H1 (cell line): Measurements from ENCODE around the gene VIPR1. TPM values are rescaled to one million over a fixed set of nuclear protein-coding genes. Genes with fewer than 3 reads are reported as not detected.

Experiments used
- CTCF ChIA-PET: fragments of 300-600 bp; sonication (Branson Sonifier 250); formaldehyde crosslinking; loops from one replicate; lab custom pipeline; 2021; ENCODE audit not compliant: partially characterized antibody; lab: Charles Lee
- POLR2A ChIA-PET: fragments of 300-600 bp; sonication (Branson Sonifier 250); formaldehyde crosslinking; loops from one replicate; lab custom pipeline; 2021; ENCODE audit warnings: inconsistent platforms; ENCODE audit not compliant: partially characterized antibody; lab: Charles Lee
- DNase-seq, 2 experiments: peaks; one replicate each; pipeline versions ENCODE4 v3.0.0 to v3.0.0-alpha.2; 2010 to 2022; ENCODE audit warnings: low spot score in 2 of 2, low read depth in 1 of 2, mixed read lengths in 1 of 2
- FAIRE-seq: peaks from 2 replicates; lab custom pipeline; 2011; peaks lifted over from hg19 to GRCh38; lab: Jason Lieb, UNC
- H2AFZ ChIP-seq: 2 replicates; pipeline ENCODE4 v1.8.1; 2012; ENCODE audit warnings: low read length, inconsistent platforms
- H2AK5ac ChIP-seq: 2 replicates; pipeline ENCODE4 v1.6.1; 2013; ENCODE audit warnings: low read depth, low read length
- H2BK120ac ChIP-seq: replicated peaks from 2 replicates; pipeline ENCODE3; 2013; ENCODE audit warnings: low read depth, low read length, inconsistent platforms
- H2BK12ac ChIP-seq: 2 replicates; pipeline ENCODE4 v1.6.1; 2013; ENCODE audit warnings: low read depth, low read length
- H2BK15ac ChIP-seq: 2 replicates; pipeline ENCODE4 v1.6.1; 2013; ENCODE audit warnings: low read length
- H2BK20ac ChIP-seq: 2 replicates; pipeline ENCODE4 v1.6.1; 2013; ENCODE audit warnings: low read length
- H2BK5ac ChIP-seq: 2 replicates; pipeline ENCODE4 v1.6.1; 2013; ENCODE audit warnings: low read depth, low read length
- H3K14ac ChIP-seq: 2 replicates; pipeline ENCODE4 v1.6.1; 2013; ENCODE audit warnings: inconsistent platforms; ENCODE audit not compliant: insufficient read length
- H3K18ac ChIP-seq: 2 replicates; pipeline ENCODE4 v1.6.1; 2013; ENCODE audit warnings: low read length; ENCODE audit errors: extremely low read depth
- H3K23ac ChIP-seq: 2 replicates; pipeline ENCODE4 v1.6.1; 2013; ENCODE audit warnings: inconsistent platforms; ENCODE audit not compliant: insufficient read length
- H3K23me2 ChIP-seq: 2 replicates; pipeline ENCODE4 v1.6.1; 2013; ENCODE audit warnings: low read depth, low read length
- H3K27ac ChIP-seq: 2 replicates; pipeline ENCODE4 v1.6.1; 2011; ENCODE audit warnings: low read depth, low read length, inconsistent platforms
- H3K27me3 ChIP-seq, 4 experiments: replicated peaks in 1 of 4; 1 replicate in 1 of 4; 2 replicates in 3 of 4; pipeline versions ENCODE4 v1.6.1 to v1.8.1; 2011 to 2013; ENCODE audit warnings: low read length in 3 of 4, mild to moderate bottlenecking in 3 of 4, inconsistent platforms in 2 of 4, mixed read lengths in 2 of 4, moderate library complexity in 1 of 4; ENCODE audit not compliant: control insufficient read depth in 3 of 4, insufficient read depth in 3 of 4; ENCODE audit errors: extremely low read depth in 1 of 4
- H3K36me3 ChIP-seq, 4 experiments: 2 replicates each; pipeline versions ENCODE4 v1.6.1 to v1.8.1; 2011 to 2013; ENCODE audit warnings: mild to moderate bottlenecking in 4 of 4, low read length in 3 of 4, moderate library complexity in 2 of 4, control low read depth in 1 of 4, inconsistent platforms in 1 of 4; ENCODE audit not compliant: insufficient read depth in 4 of 4, control insufficient read depth in 2 of 4
- H3K4ac ChIP-seq: replicated peaks from 2 replicates; pipeline ENCODE3; 2013; ENCODE audit warnings: low read length, low read depth, mixed read lengths, inconsistent platforms; ENCODE audit not compliant: insufficient read length
- H3K4me1 ChIP-seq, 4 experiments: replicated peaks in 1 of 4; 1 replicate in 1 of 4; 2 replicates in 3 of 4; pipeline versions ENCODE4 v1.6.1 to v1.8.1; 2011 to 2013; ENCODE audit warnings: low read length in 3 of 4, inconsistent platforms in 2 of 4, mixed read lengths in 1 of 4; ENCODE audit not compliant: insufficient read depth in 4 of 4, control insufficient read depth in 3 of 4
- H3K4me2 ChIP-seq, 2 experiments: 2 replicates each; pipeline versions ENCODE4 v1.6.1 to v1.8.1; 2011 to 2013; ENCODE audit warnings: low read depth in 2 of 2, low read length in 2 of 2, control low read depth in 1 of 2, inconsistent platforms in 1 of 2, mild to moderate bottlenecking in 1 of 2; ENCODE audit not compliant: insufficient read depth in 1 of 2
- H3K4me3 ChIP-seq, 4 experiments: fragments of 200-600, 300-600 bp in 1 of 4; sonication (generic), shearing (Covaris generic), sonication (Bioruptor Twin) in 1 of 4; 2 replicates each; pipeline versions ENCODE4 v1.5.1 to v1.8.1; 2011 to 2016; ENCODE audit warnings: low read length in 4 of 4, low read depth in 3 of 4, control low read depth in 2 of 4, inconsistent platforms in 2 of 4, mild to moderate bottlenecking in 2 of 4, mixed read lengths in 1 of 4, moderate library complexity in 1 of 4; ENCODE audit not compliant: insufficient read depth in 2 of 4; ENCODE audit errors: extremely low read depth in 1 of 4
- H3K56ac ChIP-seq: replicated peaks from 2 replicates; pipeline ENCODE3; 2013; ENCODE audit warnings: low read depth, mild to moderate bottlenecking, mixed read lengths, low read length, inconsistent platforms; ENCODE audit not compliant: insufficient read length
- H3K79me1 ChIP-seq: 2 replicates; pipeline ENCODE4 v1.6.1; 2013; ENCODE audit warnings: low read depth, low read length, control low read depth
- H3K79me2 ChIP-seq, 2 experiments: 2 replicates each; pipeline versions ENCODE4 v1.6.1 to v1.8.1; 2012 to 2013; ENCODE audit warnings: low read length in 2 of 2, mild to moderate bottlenecking in 2 of 2, inconsistent platforms in 1 of 2; ENCODE audit not compliant: insufficient read depth in 2 of 2, control insufficient read depth in 1 of 2
- H3K9ac ChIP-seq, 4 experiments: replicated peaks in 1 of 4; 1 replicate in 1 of 4; 2 replicates in 3 of 4; pipeline versions ENCODE4 v1.6.1 to v1.8.1; 2011 to 2013; ENCODE audit warnings: low read depth in 3 of 4, low read length in 3 of 4, control low read depth in 2 of 4, mild to moderate bottlenecking in 2 of 4, moderate library complexity in 2 of 4, inconsistent platforms in 1 of 4; ENCODE audit errors: extremely low read depth in 1 of 4
- H3K9me3 ChIP-seq, 2 experiments: 2 replicates each; pipeline versions ENCODE4 v1.6.1 to v1.8.1; 2012 to 2013; ENCODE audit warnings: mild to moderate bottlenecking in 2 of 2, moderate library complexity in 2 of 2, control low read depth in 1 of 2, inconsistent platforms in 1 of 2, low read depth in 1 of 2, low read length in 1 of 2, mixed read lengths in 1 of 2; ENCODE audit not compliant: insufficient read depth in 2 of 2
- H4K20me1 ChIP-seq, 2 experiments: replicated peaks in 1 of 2; 2 replicates each; pipeline versions ENCODE3 to v1.8.1; 2011 to 2013; ENCODE audit warnings: inconsistent platforms in 2 of 2, low read length in 2 of 2, mild to moderate bottlenecking in 1 of 2; ENCODE audit not compliant: insufficient read depth in 2 of 2, control insufficient read depth in 1 of 2
- H4K5ac ChIP-seq: 2 replicates; pipeline ENCODE4 v1.6.1; 2013; ENCODE audit warnings: low read length, low read depth, mixed read lengths, inconsistent platforms; ENCODE audit not compliant: insufficient read length
- H4K8ac ChIP-seq: 2 replicates; pipeline ENCODE4 v1.8.0; 2013; ENCODE audit warnings: mild to moderate bottlenecking, moderate library complexity, low read length, inconsistent platforms; ENCODE audit not compliant: insufficient read depth; ENCODE audit errors: extremely low read depth
- H4K91ac ChIP-seq: replicated peaks from 2 replicates; pipeline ENCODE3; 2013; ENCODE audit warnings: low read length, mixed read lengths, inconsistent platforms; ENCODE audit not compliant: insufficient read length
- CEBPB ChIP-seq: IDR thresholded peaks from 2 replicates; pipeline ENCODE4 v1.6.1; 2012; ENCODE audit warnings: low read depth, low read length
- CHD2 ChIP-seq: IDR thresholded peaks from 2 replicates; pipeline ENCODE4 v1.6.1; 2012; ENCODE audit warnings: low read length, improper control_type of control experiment
- CTBP2 ChIP-seq: IDR thresholded peaks from 2 replicates; pipeline ENCODE4 v1.7.0; 2011; ENCODE audit warnings: borderline replicate concordance, mild to moderate bottlenecking, moderate library complexity, mixed read lengths, low read length; ENCODE audit not compliant: insufficient read depth, insufficient read length
- NANOG ChIP-seq: IDR thresholded peaks from 2 replicates; pipeline ENCODE4 v1.6.1; 2011; ENCODE audit warnings: low read length, low read depth, mild to moderate bottlenecking, inconsistent platforms; ENCODE audit not compliant: insufficient read depth, poor library complexity, severe bottlenecking
- RAD21 ChIP-seq, 2 experiments: IDR thresholded peaks in 1 of 2; conservative IDR thresholded peaks in 1 of 2; 2 replicates each; pipeline ENCODE4 v1.6.1; 2011; ENCODE audit warnings: low read depth in 2 of 2, low read length in 2 of 2, improper control_type of control experiment in 1 of 2, inconsistent platforms in 1 of 2, mild to moderate bottlenecking in 1 of 2, moderate library complexity in 1 of 2
- SP2 ChIP-seq: IDR thresholded peaks from 2 replicates; pipeline ENCODE4 v1.6.1; 2012; ENCODE audit warnings: mild to moderate bottlenecking, low read length, inconsistent platforms
- TBP ChIP-seq: IDR thresholded peaks from 2 replicates; pipeline ENCODE4 v1.6.1; 2011; ENCODE audit warnings: low read depth, low read length, improper control_type of control experiment
- YY1 ChIP-seq: IDR thresholded peaks from 2 replicates; pipeline ENCODE4 v1.6.1; 2011; ENCODE audit warnings: low read depth, mild to moderate bottlenecking, low read length
- ZNF274 ChIP-seq: IDR thresholded peaks from 2 replicates; pipeline ENCODE4 v1.7.0; 2012; ENCODE audit warnings: low read length, borderline replicate concordance; ENCODE audit errors: extremely low read depth
- WGBS, 2 experiments: shearing (Covaris generic) in 1 of 2; methylation state at CpG; one replicate each; pipeline versions ENCODE4 v1.1.6 to v1.1.7; 2013 to 2015; ENCODE audit warnings: low lambda C conversion rate in 2 of 2, mixed read lengths in 2 of 2, inconsistent platforms in 1 of 2, low coverage in 1 of 2, missing lambda C conversion rate in 1 of 2; ENCODE audit not compliant: insufficient replicate concordance in 2 of 2, insufficient coverage in 1 of 2, insufficient read length in 1 of 2; ENCODE audit errors: extremely low coverage in 1 of 2, missing lambda C conversion rate in 1 of 2; 5-methylcytosine and 5-hydroxymethylcytosine counted together
- polyA plus RNA-seq, 7 experiments: library from polyadenylated mRNA; depleted of rRNA in 3 of 7; stranded (reverse) in 5 of 7; unstranded in 2 of 7; fragments of >200 nt in 5 of 7; fragments of 200-250 nt in 2 of 7; gene quantifications; 1 replicate in 5 of 7; 2 replicates in 1 of 7; 4 replicates in 1 of 7; pipeline versions ENCODE4 v1.2.1 to v1.2.3, GENCODE V29; 2011 to 2013; ENCODE audit warnings: missing spikeins in 2 of 7, mixed read lengths in 2 of 7
- total RNA-seq: library from RNA; stranded (reverse); fragmentation: NEBNext Ultra II Directional; extraction: Animal tissue kit (Norgen Biotek cat#: 25700); gene quantifications from 2 replicates; pipeline ENCODE4 v1.2.1, GENCODE V29; 2021
- TF ChIP-seq, protein P1 (sequence below): IDR thresholded peaks from 2 replicates; pipeline ENCODE4 v1.6.1; 2012; ENCODE audit warnings: low read length, inconsistent platforms

VIPR1 gene
- total and polyA plus RNA-seq, 2 of the 8 experiments (the other 6 are each of a cell fraction or from before 2014, with no cell fraction given): 7.8 to 10.1 TPM

DNA sequence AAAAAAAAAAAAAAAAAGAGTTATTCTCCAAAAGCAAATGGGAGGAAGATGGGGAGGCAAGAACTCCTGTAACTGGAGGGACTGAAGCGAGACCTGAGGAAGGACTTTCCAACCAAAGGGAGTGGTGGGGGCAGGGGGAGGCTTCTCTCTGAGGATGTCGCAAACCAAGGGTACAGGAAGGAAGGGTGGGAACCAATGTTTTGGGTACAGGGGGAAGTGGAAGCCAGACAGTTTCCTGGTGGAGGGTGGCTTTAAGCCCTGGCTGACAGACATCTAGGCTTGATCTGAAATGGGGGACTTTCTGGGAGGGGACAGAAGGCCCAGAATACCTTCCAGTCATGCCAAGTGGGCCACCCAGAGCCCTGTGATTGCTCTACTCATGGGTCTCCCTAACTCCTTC lies 27.0 kb downstream of the VIPR1 start:
- Histone ChIP-seq H3K14ac (no peak overlapping the region), H2BK15ac (no peak overlapping the region), H4K5ac (no peak overlapping the region), H3K4ac (no peak overlapping the region), H2BK5ac (no peak overlapping the region), H3K9me3 (no peaks in the 10 kb centered on the region), H3K27ac (no peak overlapping the region), H3K79me2 (no peaks in the 10 kb centered on the region), H3K4me2 (no peak overlapping the region), H4K20me1 (peaks cover 0 to 4% of the 10 kb centered on the region in 2 experiments), H3K18ac (no peak overlapping the region), H3K79me1 (no peaks in the 10 kb centered on the region), H2BK12ac (no peak overlapping the region), H3K4me1 (peaks cover 0 to 12% (median 2%) of the 10 kb centered on the region in 4 experiments; a peak in 5 of 7 replicates), H2AFZ (no peak overlapping the region), H3K23ac (no peak overlapping the region), H3K36me3 (no peaks in the 10 kb centered on the region), H3K4me3 (no peak overlapping the region), H2BK120ac (no peak overlapping the region), H3K27me3 (no peaks in the 10 kb centered on the region), H3K56ac (no peak overlapping the region), H3K9ac (no peak overlapping the region), H3K23me2 (peaks cover 6% of the 10 kb centered on the region; the same call in 1 of the 2 replicates), H4K91ac (no peak overlapping the region), H2AK5ac (no peak overlapping the region), H4K8ac (no peak overlapping the region), H2BK20ac (no peak overlapping the region)
- POLR2A ChIA-PET: no interaction called here
- WGBS, 2 experiments: 92% methylated on average over 2 of the region's 2 CpGs; no CpG with 5 or more reads in 1 of the 2 experiments
- FAIRE-seq (no peak), DNase-seq (no peak)
- CTCF ChIA-PET: interaction anchor here (1.1 to 23.3 kb wide), 3 partner anchors 13 to 300 kb away, joined by 4 to 458 read pairs (median 4); no protein-coding TSS in a partner anchor
- no peak for TF ChIP-seq CHD2
- TF ChIP-seq, protein P1, sequence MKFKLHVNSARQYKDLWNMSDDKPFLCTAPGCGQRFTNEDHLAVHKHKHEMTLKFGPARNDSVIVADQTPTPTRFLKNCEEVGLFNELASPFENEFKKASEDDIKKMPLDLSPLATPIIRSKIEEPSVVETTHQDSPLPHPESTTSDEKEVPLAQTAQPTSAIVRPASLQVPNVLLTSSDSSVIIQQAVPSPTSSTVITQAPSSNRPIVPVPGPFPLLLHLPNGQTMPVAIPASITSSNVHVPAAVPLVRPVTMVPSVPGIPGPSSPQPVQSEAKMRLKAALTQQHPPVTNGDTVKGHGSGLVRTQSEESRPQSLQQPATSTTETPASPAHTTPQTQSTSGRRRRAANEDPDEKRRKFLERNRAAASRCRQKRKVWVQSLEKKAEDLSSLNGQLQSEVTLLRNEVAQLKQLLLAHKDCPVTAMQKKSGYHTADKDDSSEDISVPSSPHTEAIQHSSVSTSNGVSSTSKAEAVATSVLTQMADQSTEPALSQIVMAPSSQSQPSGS: no peak
- no peak for TF ChIP-seq ZNF274
- TF ChIP-seq NANOG: no peak
- no peak for TF ChIP-seq CEBPB
- no peak for TF ChIP-seq RAD21 (IDR thresholded peaks at IDR 0.05 in 1 of 2, conservative IDR thresholded peaks at IDR 0.05 in 1 of 2; ENCODE audit: low read depth in 2 of 2, low read length in 2 of 2)
- no peak for TF ChIP-seq TBP
- TF ChIP-seq SP2: no peak
- no peak for TF ChIP-seq CTBP2
- no peak for TF ChIP-seq YY1
